ENCODE measurements around the gene ABCC6.

DNA sequence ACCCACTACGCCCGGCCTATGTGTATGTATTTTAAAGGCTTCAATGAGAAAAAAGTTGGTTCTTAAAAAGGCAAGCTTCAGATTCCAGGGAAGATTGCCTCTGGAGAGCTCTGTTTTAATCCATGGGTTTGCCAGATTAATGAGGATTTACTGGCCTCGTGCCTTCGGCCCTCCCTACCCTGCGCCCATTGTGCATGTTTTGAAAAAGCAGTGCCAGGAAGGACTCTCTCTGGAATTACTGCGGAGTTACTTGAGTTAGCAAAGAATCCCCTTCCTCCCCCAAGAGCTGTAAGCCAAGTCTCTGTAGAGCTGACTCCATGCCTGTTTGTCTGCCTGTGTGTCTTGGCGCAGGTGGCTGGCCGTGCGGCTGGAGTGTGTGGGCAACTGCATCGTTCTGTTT is 98.9 kb downstream of the ABCC6 start:
- TF ChIP-seq, protein P1, sequence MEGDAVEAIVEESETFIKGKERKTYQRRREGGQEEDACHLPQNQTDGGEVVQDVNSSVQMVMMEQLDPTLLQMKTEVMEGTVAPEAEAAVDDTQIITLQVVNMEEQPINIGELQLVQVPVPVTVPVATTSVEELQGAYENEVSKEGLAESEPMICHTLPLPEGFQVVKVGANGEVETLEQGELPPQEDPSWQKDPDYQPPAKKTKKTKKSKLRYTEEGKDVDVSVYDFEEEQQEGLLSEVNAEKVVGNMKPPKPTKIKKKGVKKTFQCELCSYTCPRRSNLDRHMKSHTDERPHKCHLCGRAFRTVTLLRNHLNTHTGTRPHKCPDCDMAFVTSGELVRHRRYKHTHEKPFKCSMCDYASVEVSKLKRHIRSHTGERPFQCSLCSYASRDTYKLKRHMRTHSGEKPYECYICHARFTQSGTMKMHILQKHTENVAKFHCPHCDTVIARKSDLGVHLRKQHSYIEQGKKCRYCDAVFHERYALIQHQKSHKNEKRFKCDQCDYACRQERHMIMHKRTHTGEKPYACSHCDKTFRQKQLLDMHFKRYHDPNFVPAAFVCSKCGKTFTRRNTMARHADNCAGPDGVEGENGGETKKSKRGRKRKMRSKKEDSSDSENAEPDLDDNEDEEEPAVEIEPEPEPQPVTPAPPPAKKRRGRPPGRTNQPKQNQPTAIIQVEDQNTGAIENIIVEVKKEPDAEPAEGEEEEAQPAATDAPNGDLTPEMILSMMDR (IDR thresholded peaks at IDR 0.05; ENCODE audit: insufficient read depth, low read depth, low read length), result no peak
- no peak for TF ChIP-seq EZH2 (IDR thresholded peaks at IDR 0.05; ENCODE audit: insufficient read depth, low read length)

Data from astrocyte (in vitro differentiated cells and primary cell).